ENCODE measurements around the gene CHRNA4.

Gene CHRNA4

DNA sequence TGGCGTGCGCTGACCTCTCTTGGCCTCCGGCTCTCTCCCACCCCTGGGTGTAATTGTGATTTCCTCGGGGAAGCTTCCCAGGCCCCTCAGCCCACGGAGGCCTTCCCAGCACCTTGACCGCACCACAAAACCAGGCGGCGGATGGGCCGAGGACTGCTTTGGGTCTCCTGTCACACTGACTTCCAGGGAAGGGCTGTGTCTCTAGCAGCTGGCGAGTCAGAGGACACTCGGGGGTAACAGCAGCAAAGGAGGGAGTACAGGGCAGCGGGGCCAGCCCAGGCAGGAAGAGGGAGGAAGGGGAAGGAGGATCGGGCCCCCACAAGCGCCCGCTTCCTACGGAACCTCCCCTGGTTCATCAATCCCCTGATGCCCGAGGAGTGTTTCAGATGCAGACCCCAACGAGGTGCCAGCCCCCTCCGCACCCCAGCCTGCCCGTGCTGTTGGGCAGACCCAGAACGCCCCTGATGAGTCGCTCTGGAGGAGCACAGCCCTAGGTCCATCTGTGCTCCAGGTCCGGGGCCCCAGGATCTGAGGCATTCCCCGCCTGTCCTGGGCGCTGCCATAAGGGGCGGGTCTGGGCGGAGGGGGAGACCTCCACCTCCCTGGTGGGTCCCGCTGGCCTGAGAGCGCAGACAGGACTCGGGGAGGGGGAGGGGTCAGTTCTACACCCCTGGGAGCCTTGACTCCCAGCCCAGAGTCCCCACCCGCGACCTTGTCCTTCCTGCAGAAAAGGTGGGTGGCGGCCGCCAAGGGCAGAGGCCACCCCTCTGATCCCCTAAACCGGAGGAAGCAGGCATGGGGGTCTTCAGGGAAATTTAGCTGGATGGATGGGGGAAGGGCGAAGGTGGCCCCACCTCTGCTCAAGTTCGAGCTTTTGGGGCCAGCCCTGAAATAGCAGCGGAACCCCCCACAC lies 956 bp downstream of the CHRNA4 start:
- TF ChIP-seq LEF1 (IDR thresholded peaks at IDR 0.05; ENCODE audit: borderline replicate concordance) (no peak), NFRKB (IDR thresholded peaks at IDR 0.05) (no peak), SUZ12 (IDR thresholded peaks at IDR 0.05) (no peak), ZNF384 (IDR thresholded peaks at IDR 0.05) (no peak), FOXA1 (IDR thresholded peaks at IDR 0.05) (no peak), CTBP1 (IDR thresholded peaks at IDR 0.05; ENCODE audit: borderline replicate concordance) (no peak), FOXK2 (IDR thresholded peaks at IDR 0.05) (no peak), HDGF (IDR thresholded peaks at IDR 0.05; ENCODE audit: borderline replicate concordance) (no peak), L3MBTL2 (conservative IDR thresholded peaks at IDR 0.05) (no peak), BHLHE40 (IDR thresholded peaks at IDR 0.05; ENCODE audit: borderline replicate concordance) (no peak), TARDBP (IDR thresholded peaks at IDR 0.05) (no peak), FOXM1 (IDR thresholded peaks at IDR 0.05; ENCODE audit: borderline replicate concordance) (no peak), SP1 (IDR thresholded peaks at IDR 0.05) (no peak), ELF4 (IDR thresholded peaks at IDR 0.05) (no peak), ARNT (IDR thresholded peaks at IDR 0.05) (no peak)
- TF ChIP-seq, protein P1, sequence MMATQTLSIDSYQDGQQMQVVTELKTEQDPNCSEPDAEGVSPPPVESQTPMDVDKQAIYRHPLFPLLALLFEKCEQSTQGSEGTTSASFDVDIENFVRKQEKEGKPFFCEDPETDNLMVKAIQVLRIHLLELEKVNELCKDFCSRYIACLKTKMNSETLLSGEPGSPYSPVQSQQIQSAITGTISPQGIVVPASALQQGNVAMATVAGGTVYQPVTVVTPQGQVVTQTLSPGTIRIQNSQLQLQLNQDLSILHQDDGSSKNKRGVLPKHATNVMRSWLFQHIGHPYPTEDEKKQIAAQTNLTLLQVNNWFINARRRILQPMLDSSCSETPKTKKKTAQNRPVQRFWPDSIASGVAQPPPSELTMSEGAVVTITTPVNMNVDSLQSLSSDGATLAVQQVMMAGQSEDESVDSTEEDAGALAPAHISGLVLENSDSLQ (IDR thresholded peaks at IDR 0.05) = no peak
- no peak for DNase-seq (ENCODE audit: extremely low spot score)
- CTCF ChIA-PET = interaction anchor here (0.7 kb wide), 1 partner anchor 136 kb away, joined by 3 read pairs; no protein-coding TSS in a partner anchor
- POLR2A ChIA-PET = no interaction called here

DNA sequence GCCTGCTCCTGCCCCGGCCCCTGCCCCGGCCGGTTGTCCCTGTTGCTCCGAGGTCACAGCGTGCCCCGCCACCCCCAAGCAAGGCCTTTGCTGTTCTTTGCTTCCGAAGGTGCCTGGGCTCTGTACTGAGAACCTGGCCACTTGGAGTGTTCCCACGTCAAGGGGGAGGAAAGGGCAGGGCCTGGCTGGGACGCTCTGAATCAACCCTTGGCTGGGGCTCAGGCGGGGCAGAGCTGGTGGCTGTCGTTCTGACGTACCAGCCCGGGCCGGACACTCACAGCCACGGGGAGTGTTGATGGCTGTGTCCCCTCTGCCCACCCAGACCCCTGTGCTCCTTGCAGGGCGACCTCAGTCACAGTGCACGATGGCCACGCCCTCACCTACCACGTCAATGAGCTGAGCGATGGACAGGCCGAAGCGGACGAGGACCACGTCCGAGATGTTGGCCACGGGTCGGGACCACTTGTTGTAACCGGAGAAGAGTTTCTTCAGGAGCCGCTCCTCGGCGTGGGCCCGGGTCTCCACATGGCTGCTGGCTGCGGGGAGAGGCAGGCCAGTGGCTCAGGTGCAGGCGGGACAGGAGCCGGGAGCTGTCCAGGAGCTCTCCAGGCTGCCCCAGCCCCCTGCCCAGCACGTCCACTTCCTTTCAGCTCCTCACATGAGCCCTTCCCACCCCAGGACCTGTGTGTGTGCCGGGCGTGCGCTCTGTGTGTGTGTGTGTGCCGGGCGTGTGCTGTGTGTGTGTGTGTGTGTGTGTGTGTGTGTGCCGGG lies 1.8 kb downstream of the CHRNA4 start:
- TF ChIP-seq LEF1 (IDR thresholded peaks at IDR 0.05; ENCODE audit: borderline replicate concordance) (no peak), ELF4 (IDR thresholded peaks at IDR 0.05) (no peak), L3MBTL2 (conservative IDR thresholded peaks at IDR 0.05) (no peak), BHLHE40 (IDR thresholded peaks at IDR 0.05; ENCODE audit: borderline replicate concordance) (no peak), FOXM1 (IDR thresholded peaks at IDR 0.05; ENCODE audit: borderline replicate concordance) (no peak), ZNF384 (IDR thresholded peaks at IDR 0.05) (no peak), TARDBP (IDR thresholded peaks at IDR 0.05) (no peak), FOXA1 (IDR thresholded peaks at IDR 0.05) (no peak), HDGF (IDR thresholded peaks at IDR 0.05; ENCODE audit: borderline replicate concordance) (no peak), NFRKB (IDR thresholded peaks at IDR 0.05) (no peak), SP1 (IDR thresholded peaks at IDR 0.05) (no peak), SUZ12 (IDR thresholded peaks at IDR 0.05) (no peak), ARNT (IDR thresholded peaks at IDR 0.05) (no peak), CTBP1 (IDR thresholded peaks at IDR 0.05; ENCODE audit: borderline replicate concordance) (no peak), FOXK2 (IDR thresholded peaks at IDR 0.05) (no peak)
- TF ChIP-seq, protein P1 (IDR thresholded peaks at IDR 0.05) = no peak
- ChIA-PET POLR2A (no interaction called here), CTCF (no interaction called here)
- DNase-seq (ENCODE audit: extremely low spot score) = no peak

DNA sequence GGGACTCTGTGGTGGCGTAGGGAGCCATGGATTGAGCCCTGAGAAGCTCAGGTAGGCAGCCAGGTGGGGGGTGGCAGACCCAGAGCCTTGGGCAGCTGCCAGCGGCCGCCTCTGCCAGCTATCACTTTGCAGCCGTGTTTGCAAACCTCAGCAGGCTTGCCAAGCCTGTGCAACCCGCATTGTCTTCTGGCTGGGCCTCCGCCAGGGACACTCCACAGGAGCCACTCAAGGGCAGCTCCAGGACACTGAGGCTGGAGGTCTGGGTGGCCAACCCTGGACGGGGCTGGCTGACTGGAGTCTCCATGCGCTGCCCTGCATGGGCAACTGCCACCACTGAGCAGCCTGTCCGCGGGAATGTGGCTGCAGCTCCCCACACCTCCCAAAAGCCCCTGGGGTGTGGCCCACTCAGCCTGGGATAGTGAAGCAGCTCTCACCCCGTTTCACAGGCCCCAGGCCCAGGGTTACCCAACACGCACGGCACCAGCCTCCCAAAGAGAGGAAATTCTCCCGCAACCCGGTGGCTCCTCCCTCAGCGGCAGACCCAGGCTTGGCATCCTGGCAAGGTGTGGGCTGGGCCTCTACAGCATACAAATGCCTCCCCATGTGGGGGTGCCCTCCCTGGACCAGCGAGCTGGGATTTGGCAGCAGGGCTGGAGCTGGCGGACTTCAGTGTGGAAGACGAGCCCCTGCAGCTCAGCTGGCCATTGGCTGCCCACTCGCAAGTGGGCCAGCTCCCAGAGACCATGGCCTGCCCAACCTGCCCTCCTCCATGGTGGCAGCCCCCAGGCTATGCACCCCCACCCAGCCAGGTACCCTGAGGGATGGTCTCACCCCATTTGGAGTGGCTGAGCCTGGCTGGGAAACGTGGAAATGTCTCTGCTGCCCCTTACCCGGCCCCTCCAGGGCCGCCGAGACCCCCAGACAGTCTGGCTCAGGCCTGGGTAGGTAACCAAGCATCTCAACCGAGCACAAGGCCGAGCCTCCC lies 2.9 kb downstream of the CHRNA4 start:
- ChIA-PET CTCF (no interaction called here), POLR2A (no interaction called here)
- no peak for DNase-seq (ENCODE audit: extremely low spot score)
- no peak for TF ChIP-seq HDGF (IDR thresholded peaks at IDR 0.05; ENCODE audit: borderline replicate concordance)
- TF ChIP-seq BHLHE40 (IDR thresholded peaks at IDR 0.05; ENCODE audit: borderline replicate concordance) = no peak
- no peak for TF ChIP-seq FOXK2 (IDR thresholded peaks at IDR 0.05)
- TF ChIP-seq CTBP1 (IDR thresholded peaks at IDR 0.05; ENCODE audit: borderline replicate concordance) = no peak
- no peak for TF ChIP-seq SUZ12 (IDR thresholded peaks at IDR 0.05)

DNA sequence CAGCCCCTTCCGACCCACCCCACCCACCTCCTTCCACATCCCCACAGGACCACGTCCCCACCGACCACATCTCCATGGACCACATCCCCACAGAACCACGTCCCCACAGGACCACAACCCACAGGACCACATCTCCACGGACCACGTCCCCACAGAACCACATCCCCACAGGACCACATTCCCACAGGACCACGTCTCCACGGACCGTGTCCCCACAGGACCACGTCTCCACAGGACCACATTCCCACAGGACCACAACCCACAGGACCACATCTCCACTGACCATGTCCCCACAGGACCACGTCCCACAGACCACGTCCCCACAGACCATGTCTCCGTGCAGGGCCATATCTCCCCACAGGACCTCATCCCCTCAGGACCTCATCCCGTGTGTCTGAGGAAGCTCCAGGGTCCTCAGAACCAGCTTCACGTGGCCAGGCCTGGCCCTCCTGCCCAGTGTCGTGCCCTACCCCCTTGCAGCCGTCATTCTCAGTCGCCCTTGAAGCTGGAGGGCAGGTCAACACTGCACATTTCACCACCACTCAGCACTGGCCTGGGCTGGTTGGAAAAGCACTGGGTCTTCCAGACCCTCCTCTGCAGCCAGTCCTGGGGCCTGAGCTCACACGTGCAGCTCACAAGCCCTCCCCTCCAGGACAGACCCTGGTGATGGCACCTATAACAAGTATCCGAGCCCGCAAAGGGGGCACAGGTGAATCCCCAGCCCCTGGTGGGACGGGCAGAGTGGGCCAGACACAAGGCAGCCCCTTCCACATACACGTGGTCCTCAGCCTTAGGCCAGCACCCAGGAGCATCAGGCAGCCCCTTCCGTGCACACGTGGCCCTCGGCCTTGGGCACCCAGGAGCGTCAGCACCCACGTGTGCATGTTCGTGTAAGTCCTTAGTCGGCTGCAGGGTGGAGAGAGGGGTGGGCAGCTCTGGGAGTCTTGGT lies 3.9 kb downstream of the CHRNA4 start:
- ChIA-PET CTCF (no interaction called here), POLR2A (no interaction called here)
- no peak for DNase-seq (ENCODE audit: extremely low spot score)
- TF ChIP-seq FOXM1 (IDR thresholded peaks at IDR 0.05; ENCODE audit: borderline replicate concordance) (no peak), CTBP1 (IDR thresholded peaks at IDR 0.05; ENCODE audit: borderline replicate concordance) (no peak), TARDBP (IDR thresholded peaks at IDR 0.05) (no peak), ZNF384 (IDR thresholded peaks at IDR 0.05) (no peak), HDGF (IDR thresholded peaks at IDR 0.05; ENCODE audit: borderline replicate concordance) (no peak), SUZ12 (IDR thresholded peaks at IDR 0.05) (no peak), BHLHE40 (IDR thresholded peaks at IDR 0.05; ENCODE audit: borderline replicate concordance) (no peak), FOXK2 (IDR thresholded peaks at IDR 0.05) (no peak), FOXA1 (IDR thresholded peaks at IDR 0.05) (no peak), SP1 (IDR thresholded peaks at IDR 0.05) (no peak), L3MBTL2 (conservative IDR thresholded peaks at IDR 0.05) (no peak)
- TF ChIP-seq, protein P1 (IDR thresholded peaks at IDR 0.05) = no peak
